Stimulated activated CD8-positive, alpha-beta memory T cell treated with anti-CD3 and anti-CD28 coated beads, Interleukin-4, amount 100 ng/mL, for 1 hour (primary cell): ENCODE data around the gene DPYSL4.
"Not testable (repeated sequence)": the region's sequence is repeated elsewhere in the genome, so short reads cannot be mapped to it uniquely, and the experiment has no call there.

Source experiments
- DNase-seq, 2 donors: peaks; one replicate each; pipeline ENCODE4 v3.0.0-alpha.2; 2020; ENCODE audit warnings: low read depth in 2 of 2, low spot score in 1 of 2

Gene DPYSL4

DNA sequence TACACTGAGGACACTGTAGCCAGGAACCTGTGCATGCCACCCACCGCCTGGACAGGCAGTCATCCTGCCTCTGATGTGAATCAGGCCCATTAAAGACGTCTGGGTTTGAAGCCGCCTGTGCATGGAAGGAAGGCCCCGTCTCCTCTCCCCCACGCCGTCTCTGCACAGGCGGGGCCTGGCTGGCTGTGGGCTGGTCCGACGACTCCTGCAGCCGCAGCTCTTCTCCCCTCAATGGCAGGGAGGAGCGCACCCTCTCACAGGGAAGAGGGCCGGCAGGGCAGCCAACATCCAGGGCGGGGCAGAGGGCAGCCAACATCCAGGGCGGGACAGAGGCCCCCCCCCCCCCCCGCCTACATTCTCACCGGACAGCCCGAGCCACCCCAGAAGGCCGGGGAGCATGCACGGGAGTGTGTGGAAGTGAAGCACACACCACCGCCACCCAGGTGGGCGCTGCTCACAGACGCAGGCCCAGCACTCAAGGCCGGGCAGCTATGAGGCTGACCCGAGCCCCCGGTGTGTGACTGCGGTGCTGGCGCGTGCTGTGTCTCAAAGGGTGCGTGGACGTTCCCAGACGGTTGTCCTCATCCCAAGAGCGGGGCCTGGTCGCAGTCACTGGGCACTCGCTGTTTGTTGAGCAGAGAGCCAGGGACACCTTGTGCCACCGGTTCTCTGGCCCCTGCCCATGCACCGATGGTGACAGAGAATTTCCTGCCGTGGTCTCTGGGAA is 19.1 kb downstream of the DPYSL4 start:
- DNase-seq = no peak

DNA sequence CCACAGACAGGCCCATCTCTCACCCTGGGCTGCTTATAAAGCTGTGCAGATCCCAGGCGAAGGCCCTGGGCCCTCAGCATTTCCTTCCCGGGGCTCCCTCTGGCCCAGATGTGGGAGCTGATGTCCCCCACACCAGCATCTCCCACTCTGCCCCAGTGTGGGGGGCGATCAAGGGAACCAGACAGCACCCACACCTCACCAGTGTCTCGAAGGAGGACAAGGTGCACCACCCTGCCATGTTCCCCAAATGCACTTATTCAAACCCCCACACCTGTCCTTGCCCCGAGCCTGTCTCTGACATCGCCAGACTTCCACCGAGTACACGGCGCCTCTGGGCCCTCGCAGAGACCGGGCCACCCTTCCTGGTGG is 19.6 kb downstream of the DPYSL4 start:
- no peak for DNase-seq

DNA sequence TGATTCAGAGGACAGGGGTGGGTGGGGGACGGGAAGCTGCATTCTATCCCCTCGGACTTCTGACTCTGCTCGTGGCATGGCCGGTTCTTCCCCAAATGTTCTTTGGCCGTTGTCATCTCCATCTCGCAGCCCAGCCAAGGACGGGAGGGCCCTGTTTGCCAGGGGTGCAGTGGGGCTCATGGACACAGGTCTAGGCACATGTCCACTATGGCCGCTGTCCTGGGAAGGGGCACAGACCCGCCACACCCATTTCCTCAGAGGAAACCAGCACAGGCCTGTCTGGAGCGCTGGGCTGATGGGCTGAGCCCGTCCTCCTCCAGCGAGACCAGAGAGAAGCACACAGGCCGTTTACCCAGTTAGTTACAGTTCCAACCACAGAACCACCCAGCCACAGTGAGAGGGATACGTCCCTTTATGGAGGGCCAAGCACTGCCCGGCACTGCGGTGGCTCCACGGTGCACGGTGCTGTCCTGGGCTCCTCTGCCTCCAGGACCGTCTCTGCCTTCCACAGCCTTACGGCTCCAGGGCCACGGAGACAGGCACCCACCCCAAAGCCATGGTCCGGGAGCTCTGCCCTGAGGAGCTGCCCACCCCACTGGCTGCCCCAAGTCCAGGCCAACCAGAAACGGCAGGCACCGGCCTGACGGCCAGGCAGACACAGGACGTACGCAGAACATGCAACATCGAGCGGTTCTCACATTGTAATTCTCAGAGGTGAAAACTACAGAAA is 20.2 kb downstream of the DPYSL4 start:
- no peak for DNase-seq

- no peak for DNase-seq
Observed at GRCh38 chr10:132207536-132208461, 21.1 kb downstream of the DPYSL4 start.

GRCh38 chr10:132208462-132209050 is 21.8 kb downstream of the DPYSL4 start:
- DNase-seq = no peak

GRCh38 chr10:132209130-132209529 is 22.4 kb downstream of the DPYSL4 start:
- DNase-seq = no peak

DNA sequence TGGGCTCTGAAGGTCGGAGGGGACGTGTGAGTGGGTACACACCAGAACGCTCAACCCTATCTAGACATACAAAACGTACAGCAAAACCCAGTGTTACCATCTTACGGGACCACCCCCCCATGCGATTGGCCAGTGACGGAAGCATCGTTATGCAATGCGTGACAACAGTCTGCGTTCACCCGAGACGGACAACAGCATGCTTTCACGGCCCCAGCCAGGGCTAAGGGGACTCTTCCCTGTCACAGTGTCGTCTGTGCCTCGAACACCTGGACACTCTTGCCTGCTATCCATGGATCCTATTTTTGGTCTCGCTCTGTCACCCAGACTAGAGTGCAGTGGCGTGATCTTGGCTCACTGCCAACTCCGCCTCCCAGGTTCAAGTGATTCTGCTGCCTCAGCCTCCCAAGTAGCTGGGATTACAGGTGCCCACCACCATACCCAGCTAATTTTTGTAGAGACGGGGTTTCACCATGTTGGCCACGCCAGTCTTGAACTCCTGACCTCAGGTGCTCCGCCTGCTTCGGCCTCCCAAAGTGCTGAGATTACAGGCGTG is 23.3 kb downstream of the DPYSL4 start:
- DNase-seq = no peak

- no peak for DNase-seq
Observed at GRCh38 chr10:132210766-132211165, 24.0 kb downstream of the DPYSL4 start.

DNA sequence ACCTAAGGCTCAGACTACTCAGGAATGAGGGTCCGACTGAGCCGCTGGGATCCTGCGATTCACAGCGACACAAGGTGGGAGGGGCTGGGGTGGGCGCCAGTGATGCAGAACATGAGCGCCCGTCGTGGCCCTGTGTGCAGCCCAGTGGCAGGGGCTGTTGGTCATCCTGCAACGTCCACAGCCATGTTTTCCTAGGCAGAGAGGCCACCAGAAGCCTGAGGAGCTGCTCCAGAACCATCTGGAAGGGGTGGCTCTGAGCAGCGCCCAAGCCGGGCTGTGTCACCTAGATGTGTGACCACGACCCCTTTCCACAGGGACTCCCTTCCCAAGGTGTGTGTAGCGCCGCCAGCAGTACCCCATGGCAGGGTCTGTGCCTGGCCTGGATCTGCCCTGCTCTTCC is 24.5 kb downstream of the DPYSL4 start:
- DNase-seq = no peak

GRCh38 chr10:132212816-132213215 is 26.1 kb downstream of the DPYSL4 start:
- DNase-seq = no peak

GRCh38 chr10:132213917-132214316 is 27.2 kb downstream of the DPYSL4 start:
- no peak for DNase-seq

DNA sequence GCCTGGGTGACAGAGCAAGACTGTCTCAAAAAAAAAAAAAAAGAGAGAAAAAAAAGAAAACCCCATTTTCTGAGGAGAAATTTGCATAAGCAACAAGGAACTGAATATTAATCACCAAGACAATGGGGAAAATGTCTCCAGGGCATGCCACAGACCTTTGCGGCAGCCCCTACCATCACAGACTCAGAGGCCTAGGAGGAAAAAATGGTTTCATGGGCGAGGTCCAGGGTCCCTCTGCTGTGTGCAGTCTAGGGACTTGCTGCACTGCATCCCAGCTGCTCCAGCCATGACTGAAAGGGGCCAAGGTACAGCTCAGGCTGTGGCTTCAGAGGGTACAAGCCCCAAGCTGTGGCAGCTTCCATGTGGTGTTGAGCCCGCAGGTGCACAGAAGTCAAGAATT is 29.7 kb downstream of the DPYSL4 start:
- DNase-seq = not testable (repeated sequence)

DNA sequence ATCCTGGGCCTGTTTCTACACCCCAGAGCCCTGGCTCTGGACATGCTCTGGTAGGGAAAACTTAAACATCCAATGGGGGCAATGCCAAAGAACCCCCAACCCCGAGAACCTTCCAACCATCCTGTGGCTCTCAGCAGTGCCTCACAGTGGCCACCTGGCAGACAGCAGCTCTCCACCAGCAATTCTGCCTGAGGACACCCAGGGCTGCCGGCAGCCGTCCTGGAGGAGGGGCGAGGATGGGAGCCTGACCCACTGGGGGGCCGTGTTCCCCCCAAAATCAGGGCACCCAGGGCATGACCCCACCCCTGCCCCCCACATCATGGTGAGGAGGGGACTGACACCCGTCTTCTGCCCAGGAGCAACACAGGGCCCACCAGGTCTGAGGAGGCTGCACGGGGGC is 32.7 kb downstream of the DPYSL4 start:
- no peak for DNase-seq

GRCh38 chr10:132220061-132220460 is 33.3 kb downstream of the DPYSL4 start:
- no peak for DNase-seq

- not testable (repeated sequence) for DNase-seq
Observed at GRCh38 chr10:132220996-132221395, 34.2 kb downstream of the DPYSL4 start.

GRCh38 chr10:132222726-132223125 is 36.0 kb downstream of the DPYSL4 start:
- no peak for DNase-seq

DNA sequence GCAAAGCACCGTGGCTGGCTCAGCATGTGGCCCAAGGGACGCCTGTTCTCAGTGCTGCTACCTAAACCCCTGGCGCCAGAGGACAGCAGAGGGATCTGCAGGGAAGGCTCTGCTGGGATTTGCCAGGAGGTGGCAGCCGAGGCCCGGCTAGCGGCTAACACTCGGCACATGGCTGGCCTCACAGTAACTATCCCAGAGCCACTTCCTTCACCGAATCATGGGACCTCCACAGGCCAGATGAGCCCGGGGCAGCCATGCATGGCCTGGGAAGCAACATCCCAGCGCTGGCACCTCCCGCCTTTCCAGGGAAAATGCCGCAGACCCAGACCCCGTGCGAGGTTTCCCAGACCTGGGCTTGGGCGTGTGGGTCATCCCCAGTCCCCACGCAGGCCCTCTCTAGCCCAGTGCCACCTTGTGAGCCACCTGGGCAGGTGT is 36.4 kb downstream of the DPYSL4 start:
- DNase-seq = peak in 1 of 2 donors; percentile 16

DNA sequence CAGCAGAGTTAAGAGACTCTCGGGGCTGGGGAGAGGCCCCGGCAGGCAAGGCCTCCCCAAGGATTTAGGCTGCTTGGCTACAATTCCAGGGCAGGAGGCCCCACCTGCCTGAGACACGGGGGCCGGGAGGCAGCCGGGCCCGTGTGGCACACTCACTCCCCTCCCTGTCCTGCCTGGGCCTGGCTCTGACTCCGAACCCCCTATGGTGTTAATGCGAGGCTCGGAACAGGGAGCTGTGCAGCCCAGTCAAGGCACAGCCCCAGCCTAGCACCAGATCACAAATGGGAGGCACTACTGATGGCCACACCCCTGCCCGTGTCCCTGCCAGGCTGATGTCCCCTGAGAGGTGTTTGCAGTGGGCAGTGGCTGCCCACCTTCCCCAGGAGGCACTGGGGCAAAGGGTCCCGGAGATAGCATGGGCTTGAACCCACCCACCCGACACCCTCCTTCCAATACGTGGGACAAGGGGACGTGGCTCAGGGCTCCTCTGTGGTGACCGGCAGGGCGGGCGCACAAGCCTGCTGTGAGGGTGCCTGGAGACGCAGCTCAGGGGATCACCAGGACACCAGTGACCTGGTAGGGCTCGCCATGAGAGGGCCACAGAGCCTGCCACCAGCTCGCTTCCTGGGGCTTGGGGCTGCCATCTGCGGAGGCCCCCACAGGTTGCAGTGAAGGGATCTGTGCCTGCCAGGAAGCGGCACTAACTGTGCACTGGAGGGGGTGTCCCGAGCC is 37.0 kb downstream of the DPYSL4 start:
- DNase-seq = no peak

DNA sequence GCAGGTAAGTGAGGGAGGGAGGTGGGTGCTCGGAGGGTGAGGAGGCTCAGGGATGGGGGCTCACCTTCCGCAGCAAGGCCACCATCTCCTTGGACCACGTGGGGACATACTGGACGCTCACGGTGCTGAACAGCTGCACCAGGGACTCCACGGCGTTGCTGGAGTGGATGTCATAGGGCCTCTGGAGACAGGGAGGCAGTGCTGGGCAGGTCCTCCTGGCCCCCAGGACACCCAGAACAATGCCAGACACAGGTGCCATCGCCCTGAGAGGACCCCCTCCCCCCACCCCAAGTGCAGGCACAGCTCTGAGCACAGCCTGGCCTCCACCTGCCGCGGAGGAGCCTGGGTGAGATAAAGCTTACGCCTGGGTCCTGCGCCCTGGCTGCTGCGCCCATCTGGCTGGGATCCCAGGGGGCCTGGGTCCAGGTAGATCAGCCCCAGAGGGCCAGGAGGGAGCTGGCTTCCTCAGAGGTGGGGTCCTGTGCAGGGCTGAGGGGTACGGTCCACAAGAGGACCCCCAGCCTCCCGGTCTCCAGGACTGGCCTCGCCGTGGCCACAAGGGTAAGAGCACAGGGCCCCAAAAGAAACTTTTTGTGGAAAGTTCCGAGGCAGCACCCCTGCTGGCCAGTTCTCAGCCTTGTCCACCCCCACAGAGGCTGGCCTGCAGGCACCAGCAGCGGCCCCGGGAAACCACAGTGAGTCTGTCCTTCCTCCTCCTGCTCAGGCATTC is 37.8 kb downstream of the DPYSL4 start:
- no peak for DNase-seq
